ENCODE results near the gene CACNB2. TPM values are rescaled to one million over a fixed set of nuclear protein-coding genes. Genes with fewer than 3 reads are reported as not detected.
"Not testable (repeated sequence)": the region's sequence is repeated elsewhere in the genome, so short reads cannot be mapped to it uniquely, and the experiment has no call there.

Gene CACNB2
- total and polyA plus RNA-seq, 2 donors (not counting 3 experiments of a cell fraction or from before 2014, with no cell fraction given): not detected

GRCh38 chr10:18155321-18155720, 15.1 kb downstream of the CACNB2 start:
- BruUV-seq (replicated peaks): no TSS peak
- CTCF ChIA-PET: no interaction called here

DNA sequence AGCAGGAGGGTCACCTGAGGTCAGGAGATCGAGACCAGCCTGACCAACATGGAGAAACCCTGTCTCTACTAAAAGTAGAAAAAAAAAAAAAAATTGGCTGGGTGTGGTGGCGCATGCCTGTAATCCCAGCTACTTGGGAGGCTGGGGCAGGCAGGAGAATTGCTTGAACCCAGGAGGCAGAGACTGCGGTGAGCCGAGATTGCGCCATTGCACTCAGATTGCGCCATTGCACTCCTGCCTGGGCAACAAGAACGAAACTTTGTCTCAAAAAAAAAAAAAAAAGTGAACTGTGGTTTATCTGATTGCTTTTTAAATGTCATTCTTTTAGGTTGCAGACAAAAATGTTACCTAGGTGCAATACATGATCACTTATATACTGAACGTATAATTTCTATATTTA, 16.6 kb downstream of the CACNB2 start:
- H3K4me3 ChIP-seq (replicated peaks in 1 of 3; ENCODE audit: insufficient read depth in 1 of 3, low read depth in 1 of 3, low read length in 3 of 3); H3K27ac ChIP-seq (ENCODE audit: insufficient read depth, low read depth, low read length); H3K79me2 ChIP-seq (ENCODE audit: control insufficient read depth, insufficient read depth, low read length); intact Hi-C loops (cut with micrococcal nuclease); H3K27me3 ChIP-seq (ENCODE audit: control insufficient read depth in 2 of 2, insufficient read depth in 2 of 2, low read length in 2 of 2); H3K4me2 ChIP-seq (ENCODE audit: insufficient read depth, low read length); H3K9me3 ChIP-seq (replicated peaks; ENCODE audit: control insufficient read depth, insufficient read depth, low read length); DNase-seq (ENCODE audit: low read depth, low spot score); H3K4me1 ChIP-seq (ENCODE audit: control insufficient read depth, extremely low read depth, insufficient read depth, low read length); H4K20me1 ChIP-seq (replicated peaks; ENCODE audit: control insufficient read depth, extremely low read depth, insufficient read depth, low read length); FAIRE-seq; dilution Hi-C loops (cut with MboI; ENCODE audit: extremely low pct_ligation_motif_present, low sequenced_read_pairs); H2AFZ ChIP-seq (ENCODE audit: low read depth, low read length); H3K36me3 ChIP-seq (ENCODE audit: control insufficient read depth in 2 of 2, extremely low read depth in 1 of 2, insufficient read depth in 2 of 2, low read length in 2 of 2); BruUV-seq (replicated peaks); POLR2A ChIA-PET; H3K9me1 ChIP-seq (replicated peaks; ENCODE audit: control insufficient read depth, extremely low read depth, insufficient read depth, low read length); H3K9ac ChIP-seq (replicated peaks; ENCODE audit: extremely low read depth, insufficient read depth, low read length): not testable (repeated sequence)
- CTCF ChIA-PET: interaction anchor here (0.6 kb wide), 1 partner anchor 780 kb away, joined by 3 read pairs; no protein-coding TSS in a partner anchor

More at GRCh38 chr10:18155321-18155720, 15.1 kb downstream of the CACNB2 start:
- H4K20me1 ChIP-seq (replicated peaks; ENCODE audit: control insufficient read depth, extremely low read depth, insufficient read depth, low read length): no peaks in the 10 kb centered on the region
- intact Hi-C loops (cut with micrococcal nuclease) (no loop called here), dilution Hi-C loops (cut with MboI; ENCODE audit: extremely low pct_ligation_motif_present, low sequenced_read_pairs) (no loop called here)
- H2AFZ ChIP-seq (ENCODE audit: low read depth, low read length): no peak overlapping the region
- POLR2A ChIA-PET: no interaction called here
- no peaks in the 10 kb centered on the region for H3K9me3 ChIP-seq (replicated peaks; ENCODE audit: control insufficient read depth, insufficient read depth, low read length)
- no peak overlapping the region for H3K4me3 ChIP-seq (replicated peaks in 1 of 3; ENCODE audit: insufficient read depth in 1 of 3, low read depth in 1 of 3, low read length in 3 of 3)
- H3K9me1 ChIP-seq (replicated peaks; ENCODE audit: control insufficient read depth, extremely low read depth, insufficient read depth, low read length): no peaks in the 10 kb centered on the region
- no peaks in the 10 kb centered on the region for H3K79me2 ChIP-seq (ENCODE audit: control insufficient read depth, insufficient read depth, low read length)
- H3K4me1 ChIP-seq (ENCODE audit: control insufficient read depth, extremely low read depth, insufficient read depth, low read length): no peaks in the 10 kb centered on the region
- H3K36me3 ChIP-seq (ENCODE audit: control insufficient read depth in 2 of 2, extremely low read depth in 1 of 2, insufficient read depth in 2 of 2, low read length in 2 of 2): no peaks in the 10 kb centered on the region
- FAIRE-seq: no peak
- H3K9ac ChIP-seq (replicated peaks; ENCODE audit: extremely low read depth, insufficient read depth, low read length): no peak overlapping the region
- H3K4me2 ChIP-seq (ENCODE audit: insufficient read depth, low read length): no peak overlapping the region
- DNase-seq (ENCODE audit: low read depth, low spot score): no peak
- no peaks in the 10 kb centered on the region for H3K27me3 ChIP-seq (ENCODE audit: control insufficient read depth in 2 of 2, insufficient read depth in 2 of 2, low read length in 2 of 2)
- TF ChIP-seq, protein P1, sequence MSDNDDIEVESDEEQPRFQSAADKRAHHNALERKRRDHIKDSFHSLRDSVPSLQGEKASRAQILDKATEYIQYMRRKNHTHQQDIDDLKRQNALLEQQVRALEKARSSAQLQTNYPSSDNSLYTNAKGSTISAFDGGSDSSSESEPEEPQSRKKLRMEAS (IDR thresholded peaks at IDR 0.05; ENCODE audit: insufficient read depth, insufficient read length): no peak
- no peak for TF ChIP-seq CTCF (IDR thresholded peaks at IDR 0.05; ENCODE audit: extremely low read depth in 1 of 2, insufficient read depth in 1 of 2, low read depth in 1 of 2, low read length in 2 of 2)
- TF ChIP-seq EZH2 (IDR thresholded peaks at IDR 0.05; ENCODE audit: borderline replicate concordance, low read depth, low read length, severe bottlenecking): no peak
- TF ChIP-seq MYC (IDR thresholded peaks at IDR 0.05; ENCODE audit: low read depth, low read length): no peak
- no peak for TF ChIP-seq FOS (IDR thresholded peaks at IDR 0.05; ENCODE audit: borderline replicate concordance, insufficient read depth, low read length)
- no peak for TF ChIP-seq GATA2 (IDR thresholded peaks at IDR 0.05; ENCODE audit: insufficient read depth, insufficient read length, low read depth, low read length)
- TF ChIP-seq POLR2AphosphoS5 (IDR thresholded peaks at IDR 0.05; ENCODE audit: insufficient read depth, low read depth, low read length): no peak
- no peak for TF ChIP-seq POLR2A (IDR thresholded peaks at IDR 0.05; ENCODE audit: low read depth, low read length)
- no peak for TF ChIP-seq JUN (IDR thresholded peaks at IDR 0.05; ENCODE audit: borderline replicate concordance, insufficient read depth, insufficient read length, low read depth)
- H3K27ac ChIP-seq (ENCODE audit: insufficient read depth, low read depth, low read length): no peak overlapping the region

All from endothelial cell of umbilical vein (primary cell).